Stimulated activated effector memory CD8-positive, alpha-beta T cell treated with anti-CD3 and anti-CD28 coated beads, Interleukin-12 subunit alpha, Interleukin-12 subunit beta, amount 100 ng/mL, for 72 hours (primary cell): ENCODE data around the gene JMJD1C.
"Not testable (repeated sequence)": the region's sequence is repeated elsewhere in the genome, so short reads cannot be mapped to it uniquely, and the experiment has no call there.

Source experiments
- ATAC-seq: fragments of 150-1000 bp; cut with Tn5 transposase; 2 replicates; pipeline ENCODE4 v1.10.0; 2021
- DNase-seq, 2 donors: peaks; one replicate each; pipeline ENCODE4 v3.0.0; 2021 to 2022; ENCODE audit warnings: low spot score in 2 of 2
- H3K27ac Mint-ChIP-seq: one replicate; pipeline ENCODE4 v1.8.0; 2022; ENCODE audit warnings: mild to moderate bottlenecking, mixed read lengths
- H3K36me3 Mint-ChIP-seq: one replicate; pipeline ENCODE4 v1.8.0; 2022; ENCODE audit warnings: mild to moderate bottlenecking, mixed read lengths
- H3K4me1 Mint-ChIP-seq: one replicate; pipeline ENCODE4 v1.8.0; 2022; ENCODE audit warnings: mixed read lengths
- H3K4me3 Mint-ChIP-seq: one replicate; pipeline ENCODE4 v1.8.0; 2022; ENCODE audit warnings: mild to moderate bottlenecking, mixed read lengths
- H3K9me3 Mint-ChIP-seq: one replicate; pipeline ENCODE4 v1.8.0; 2022; ENCODE audit warnings: mixed read lengths

The JMJD1C gene

DNA sequence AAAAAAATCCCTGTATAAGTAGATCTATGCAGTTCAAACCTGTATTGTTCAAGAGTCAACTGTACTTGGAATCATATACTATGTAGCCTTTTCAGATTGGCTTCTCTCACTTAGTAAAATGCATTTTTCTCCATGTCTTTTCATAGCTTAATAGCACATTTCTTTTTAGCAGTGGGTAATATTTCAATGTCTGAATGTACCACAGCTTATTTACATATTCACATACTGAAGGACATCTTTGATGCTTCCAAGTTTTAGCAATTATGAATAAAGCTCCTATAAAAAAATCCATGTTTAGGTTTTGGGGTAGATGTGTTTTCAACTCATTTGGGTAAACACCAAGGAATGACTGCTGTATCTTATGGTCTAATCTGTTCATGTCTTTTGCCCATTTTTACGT, 177.6 kb downstream of the JMJD1C start:
- DNase-seq (no peak), ATAC-seq (no peak)
- Mint-ChIP-seq H3K36me3 (no peaks in the 10 kb centered on the region), H3K27ac (no peak overlapping the region), H3K9me3 (no peaks in the 10 kb centered on the region), H3K4me3 (no peak overlapping the region), H3K4me1 (peaks cover 4% of the 10 kb centered on the region)

DNA sequence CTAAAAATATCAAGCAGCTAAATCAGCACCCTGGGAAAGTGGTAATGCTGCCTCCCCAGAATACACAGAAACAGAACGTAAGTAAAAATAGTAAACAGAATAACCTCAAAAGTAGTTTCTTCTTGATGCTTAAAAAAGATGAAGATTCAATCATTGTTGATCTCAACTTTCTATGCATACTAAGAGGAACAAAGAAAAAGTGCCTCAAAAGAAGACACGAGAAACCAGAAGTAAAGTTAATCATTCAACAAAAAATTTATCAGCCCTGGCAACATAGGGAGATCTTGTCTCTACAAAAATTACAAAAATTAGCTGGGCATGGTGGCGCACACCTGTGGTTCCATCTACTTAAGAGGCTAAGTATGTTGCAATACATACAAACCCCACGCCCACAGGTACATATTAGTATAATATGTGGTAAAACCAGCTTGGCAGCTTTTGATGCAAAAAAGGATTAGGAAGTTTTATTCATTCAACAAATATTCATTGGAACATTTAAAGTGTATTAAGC, 179.0 kb downstream of the JMJD1C start:
- no peak for ATAC-seq
- Mint-ChIP-seq H3K36me3 (no peaks in the 10 kb centered on the region), H3K4me3 (no peak overlapping the region), H3K4me1 (peaks cover 4% of the 10 kb centered on the region), H3K9me3 (no peaks in the 10 kb centered on the region), H3K27ac (no peak overlapping the region)
- no peak for DNase-seq

DNA sequence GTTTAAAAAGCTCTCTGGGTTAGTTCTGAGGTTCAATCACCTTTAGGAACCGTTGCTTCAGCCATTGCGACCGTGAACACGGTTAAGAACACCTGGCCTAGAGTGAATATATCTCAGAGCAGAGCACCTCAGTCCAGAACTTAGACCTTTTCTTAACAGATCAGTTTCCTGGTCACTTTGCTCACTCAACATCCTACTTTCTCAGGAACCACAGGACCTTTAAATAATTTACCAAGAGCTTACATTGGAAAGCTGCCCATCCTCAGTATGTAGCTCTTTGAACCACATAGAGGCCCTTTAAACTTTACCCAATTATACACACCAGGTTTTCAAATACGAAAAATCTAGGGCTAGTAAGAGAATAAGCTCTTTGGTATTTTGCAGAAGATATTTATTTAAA, 179.4 kb downstream of the JMJD1C start:
- H3K9me3 Mint-ChIP-seq = no peaks in the 10 kb centered on the region
- no peak overlapping the region for H3K4me3 Mint-ChIP-seq
- no peak for ATAC-seq
- DNase-seq = no peak
- H3K27ac Mint-ChIP-seq = peak overlapping the region; percentile 63
- no peaks in the 10 kb centered on the region for H3K36me3 Mint-ChIP-seq
- peaks cover 4% of the 10 kb centered on the region for H3K4me1 Mint-ChIP-seq

DNA sequence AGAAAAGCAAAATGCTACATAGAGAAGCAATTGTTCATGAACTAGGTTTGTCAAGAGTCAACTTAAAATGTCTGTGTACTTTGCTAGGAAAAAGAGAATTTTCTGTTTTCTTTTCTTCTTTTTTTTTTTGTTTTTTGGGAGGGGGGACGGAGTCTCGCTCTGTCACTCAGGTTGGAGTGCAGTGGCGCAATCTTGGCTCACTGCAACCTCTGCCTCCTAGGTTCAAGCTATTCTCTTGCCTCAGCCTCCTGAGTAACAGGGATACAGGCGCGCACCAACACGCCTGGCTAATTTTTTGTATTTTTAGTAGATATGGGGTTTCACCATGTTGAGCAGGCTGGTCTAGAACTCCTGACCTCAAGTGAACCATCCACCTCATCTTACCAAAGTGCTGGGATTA, 181.9 kb downstream of the JMJD1C start:
- not testable (repeated sequence) for H3K36me3 Mint-ChIP-seq, H3K4me3 Mint-ChIP-seq, H3K9me3 Mint-ChIP-seq, DNase-seq, H3K27ac Mint-ChIP-seq, H3K4me1 Mint-ChIP-seq, ATAC-seq

DNA sequence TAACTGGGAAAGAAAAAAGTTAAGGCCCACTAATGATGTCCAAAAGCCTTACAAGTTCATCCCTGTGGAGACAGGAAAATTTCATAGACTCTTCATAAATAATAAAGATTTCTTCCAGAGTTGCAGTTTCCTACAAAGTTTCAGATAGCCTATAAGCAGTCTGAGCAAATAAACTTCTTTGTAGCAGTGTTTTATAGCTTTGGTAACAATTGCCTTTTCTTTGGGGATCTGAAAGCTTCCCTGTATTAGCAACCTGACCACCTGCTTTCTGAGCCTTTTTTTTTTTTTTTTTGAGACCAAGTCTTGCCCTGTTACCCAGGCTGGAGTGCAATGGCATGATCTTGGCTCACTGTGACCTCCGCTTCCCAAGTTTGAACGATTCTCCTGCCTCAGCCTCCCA, 182.7 kb downstream of the JMJD1C start:
- H3K9me3 Mint-ChIP-seq = no peaks in the 10 kb centered on the region
- no peak overlapping the region for H3K4me3 Mint-ChIP-seq
- H3K27ac Mint-ChIP-seq = no peak overlapping the region
- ATAC-seq = no peak
- peaks cover 4% of the 10 kb centered on the region for H3K4me1 Mint-ChIP-seq
- H3K36me3 Mint-ChIP-seq = no peaks in the 10 kb centered on the region
- DNase-seq = no peak

DNA sequence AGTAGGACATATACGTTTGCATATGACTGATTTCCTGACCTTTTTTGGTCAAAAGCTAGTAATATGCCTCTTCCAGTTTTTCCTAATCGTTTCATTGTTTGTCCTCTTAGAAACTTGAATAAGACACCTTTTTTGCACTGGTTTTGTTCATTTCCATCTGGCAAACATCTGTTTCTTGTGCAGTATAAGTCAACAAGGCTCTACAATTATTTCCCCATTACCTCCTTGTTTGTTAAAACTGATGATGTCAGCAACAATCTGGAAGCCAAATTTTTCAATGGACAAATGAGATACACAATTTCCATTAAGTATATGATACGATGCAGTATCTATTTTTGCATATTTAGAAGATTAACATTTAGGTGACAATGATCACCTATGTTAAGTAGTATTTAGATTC, 183.8 kb downstream of the JMJD1C start:
- no peak overlapping the region for H3K4me3 Mint-ChIP-seq
- H3K9me3 Mint-ChIP-seq = no peaks in the 10 kb centered on the region
- no peaks in the 10 kb centered on the region for H3K36me3 Mint-ChIP-seq
- no peak overlapping the region for H3K27ac Mint-ChIP-seq
- no peak for ATAC-seq
- H3K4me1 Mint-ChIP-seq = peaks cover 4% of the 10 kb centered on the region
- no peak for DNase-seq

DNA sequence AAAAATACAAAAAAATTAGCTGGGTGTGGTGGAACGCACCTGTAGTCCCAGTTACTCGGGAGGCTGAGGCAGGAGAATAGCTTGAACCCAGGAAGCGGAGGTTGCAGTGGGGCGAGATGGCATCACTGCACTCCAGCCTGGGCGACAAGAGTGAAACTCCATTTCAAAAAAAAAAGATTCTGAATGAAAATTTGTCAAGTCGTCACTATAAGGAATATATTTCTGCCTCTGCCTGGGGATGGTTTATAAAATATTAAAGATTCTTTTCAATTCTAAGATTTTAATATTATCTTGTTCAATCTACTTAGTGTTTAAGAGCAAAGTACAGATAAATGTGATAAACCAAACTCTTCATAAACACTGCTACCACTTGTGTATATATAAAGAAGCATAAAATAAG, 185.4 kb downstream of the JMJD1C start:
- H3K4me1 Mint-ChIP-seq = peaks cover 4% of the 10 kb centered on the region
- DNase-seq = no peak
- no peak overlapping the region for H3K27ac Mint-ChIP-seq
- no peaks in the 10 kb centered on the region for H3K36me3 Mint-ChIP-seq
- no peak overlapping the region for H3K4me3 Mint-ChIP-seq
- H3K9me3 Mint-ChIP-seq = no peaks in the 10 kb centered on the region
- ATAC-seq = no peak

DNA sequence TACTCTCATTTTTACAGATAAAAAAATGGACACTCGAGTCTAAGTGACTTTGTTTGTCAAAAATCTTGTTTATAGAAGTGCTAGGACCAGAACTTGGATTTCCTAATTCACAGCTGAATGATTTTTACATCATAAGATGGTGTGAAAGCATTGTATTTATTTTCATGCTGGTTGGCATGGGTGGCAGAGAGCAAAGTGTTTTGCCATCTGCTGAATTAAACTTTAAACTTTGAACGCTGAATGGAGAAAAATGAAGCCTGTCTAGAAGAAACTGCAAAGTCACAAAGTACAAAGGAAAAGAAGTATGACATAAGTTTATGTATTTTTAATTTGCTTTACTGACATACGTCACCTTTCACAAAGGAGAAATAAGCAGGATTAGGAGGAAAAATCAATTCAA, 190.7 kb downstream of the JMJD1C start:
- Mint-ChIP-seq H3K9me3 (no peaks in the 10 kb centered on the region), H3K4me1 (peaks cover 17% of the 10 kb centered on the region), H3K36me3 (no peaks in the 10 kb centered on the region), H3K27ac (peak overlapping the region; percentile 29), H3K4me3 (no peak overlapping the region)
- no peak for DNase-seq
- ATAC-seq = no peak

DNA sequence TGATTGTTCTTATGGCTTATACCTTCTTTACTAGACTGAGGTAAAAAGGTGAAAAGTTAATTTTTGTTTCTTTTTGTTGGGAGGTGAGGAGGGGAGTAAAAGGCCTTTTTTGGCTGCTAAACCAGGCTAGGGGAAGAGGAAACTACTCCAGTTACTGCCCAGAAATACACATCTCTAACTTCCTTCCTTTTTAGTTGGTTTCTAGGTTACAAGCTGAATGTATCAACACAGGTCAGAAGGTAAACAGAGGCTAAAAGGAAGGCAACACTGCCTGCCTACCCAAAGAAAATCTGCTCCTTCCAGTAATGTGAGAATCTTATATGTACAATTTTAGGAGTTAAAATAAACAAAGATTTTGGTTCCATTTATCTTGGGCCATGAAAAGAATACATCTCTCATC, 192.2 kb downstream of the JMJD1C start:
- Mint-ChIP-seq H3K4me3 (no peak overlapping the region), H3K27ac (peak overlapping the region; percentile 87), H3K36me3 (peaks cover 4% of the 10 kb centered on the region), H3K4me1 (peaks cover 17% of the 10 kb centered on the region), H3K9me3 (no peaks in the 10 kb centered on the region)
- DNase-seq (no peak), ATAC-seq (no peak)

DNA sequence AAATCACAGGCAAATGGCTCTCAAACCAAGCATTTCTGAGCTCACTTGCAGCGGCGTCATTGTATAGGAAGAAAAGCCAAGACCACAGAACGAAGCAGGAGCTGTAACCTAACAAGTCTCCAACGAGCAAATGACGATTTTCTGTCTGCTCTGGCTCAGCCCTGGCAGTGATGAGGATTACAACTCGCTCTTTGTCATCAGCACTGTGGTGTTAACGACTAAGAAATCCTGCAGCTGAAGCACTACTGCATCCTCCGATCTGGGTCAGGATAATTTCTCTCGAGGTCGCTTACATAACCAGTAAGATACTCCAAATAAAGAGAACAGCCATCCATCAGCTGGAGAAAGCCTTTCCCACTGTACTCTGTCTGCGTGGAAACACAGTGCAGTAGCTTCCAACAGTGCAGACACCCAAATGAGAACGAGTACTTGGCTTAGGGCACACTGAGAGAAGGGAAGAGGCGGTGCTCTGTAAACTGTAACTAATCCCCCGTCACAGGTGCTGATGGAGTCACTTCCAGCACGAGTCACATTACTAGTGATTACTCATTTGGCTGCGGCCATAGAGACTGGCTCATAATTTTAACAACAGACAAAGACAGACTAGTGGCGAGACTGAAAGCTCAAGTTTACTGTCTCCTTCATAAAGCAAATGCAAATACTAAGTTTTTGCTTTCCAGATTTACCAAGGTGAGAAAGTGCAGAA, 196.8 kb downstream of the JMJD1C start:
- Mint-ChIP-seq H3K9me3 (no peaks in the 10 kb centered on the region), H3K36me3 (peaks cover 20% of the 10 kb centered on the region), H3K4me3 (peak overlapping the region; percentile 76), H3K4me1 (peaks cover 17% of the 10 kb centered on the region), H3K27ac (peak overlapping the region; percentile 95)
- DNase-seq = peak; percentile 57 to 86
- peak; percentile 99 for ATAC-seq

DNA sequence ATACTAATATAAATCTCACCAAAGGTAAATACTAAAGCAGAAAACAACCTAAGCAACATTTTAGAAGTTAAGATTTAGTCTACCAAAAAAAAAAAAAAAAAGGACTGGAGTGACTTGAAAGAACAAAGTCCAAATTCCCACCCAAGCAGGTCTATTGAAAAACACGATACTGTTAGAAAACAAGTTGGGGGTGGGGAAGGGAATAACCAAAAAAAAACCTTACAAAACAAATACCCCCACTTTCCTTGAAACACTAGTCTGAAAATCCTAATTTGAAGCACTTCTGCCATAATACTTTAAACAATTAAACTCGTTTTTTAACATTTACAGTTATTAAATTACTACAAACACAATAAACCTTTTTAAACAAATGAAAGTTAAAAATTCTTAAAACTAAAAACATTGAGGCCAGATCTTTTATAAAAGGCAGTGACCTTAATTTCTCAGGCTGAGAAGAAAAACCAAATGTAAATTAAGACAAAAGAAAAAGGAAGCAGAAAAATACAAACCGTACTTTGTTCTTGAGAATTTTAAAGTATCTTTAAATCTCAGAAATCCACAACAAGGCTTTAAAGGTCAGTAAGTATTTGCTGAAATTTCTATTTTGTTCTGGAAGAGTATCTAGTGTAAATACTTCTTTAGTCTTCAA, 197.5 kb downstream of the JMJD1C start:
- H3K4me3 Mint-ChIP-seq = peak overlapping the region; percentile 76
- peaks cover 27% of the 10 kb centered on the region for H3K36me3 Mint-ChIP-seq
- H3K27ac Mint-ChIP-seq = peak overlapping the region; percentile 95
- ATAC-seq = no peak
- DNase-seq = no peak
- H3K4me1 Mint-ChIP-seq = peaks cover 10% of the 10 kb centered on the region
- no peaks in the 10 kb centered on the region for H3K9me3 Mint-ChIP-seq

DNA sequence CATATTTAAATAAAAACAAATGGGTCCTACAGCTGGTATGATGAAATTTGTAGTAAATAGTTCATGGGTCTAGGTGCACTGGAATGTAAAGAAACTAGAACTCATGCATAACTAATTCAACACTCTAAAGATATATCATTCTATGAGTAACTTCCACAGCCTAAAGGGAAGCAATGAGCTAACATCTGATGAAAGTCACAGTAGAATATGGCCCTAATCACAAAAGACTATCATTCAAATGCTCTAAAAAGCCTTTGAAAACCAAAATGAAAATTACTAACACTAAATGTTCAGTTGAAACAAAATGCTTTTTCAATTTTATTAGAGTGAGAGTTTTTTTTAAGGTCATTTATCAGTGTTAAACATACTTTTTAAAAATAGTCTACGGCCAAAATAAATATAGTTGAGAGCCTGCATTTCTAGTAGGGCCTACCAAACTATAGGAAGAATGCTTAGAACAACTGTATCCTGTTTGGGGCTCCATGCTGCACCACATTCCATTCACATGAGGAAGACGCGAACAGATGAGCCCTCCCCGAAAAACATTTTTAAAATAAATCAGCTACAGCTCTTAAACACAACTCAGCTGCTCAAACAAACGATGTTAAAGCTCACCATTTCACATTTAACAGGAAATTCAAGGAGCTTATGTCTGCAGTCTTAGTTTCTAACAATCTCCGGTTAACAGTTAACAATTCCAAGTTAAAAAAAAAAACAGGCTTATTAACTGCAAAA, 198.2 kb downstream of the JMJD1C start:
- Mint-ChIP-seq H3K4me3 (peak overlapping the region; percentile 76), H3K27ac (peak overlapping the region; percentile 95), H3K36me3 (peaks cover 34% of the 10 kb centered on the region), H3K4me1 (peaks cover 14% of the 10 kb centered on the region), H3K9me3 (no peaks in the 10 kb centered on the region)
- DNase-seq (no peak), ATAC-seq (no peak)

DNA sequence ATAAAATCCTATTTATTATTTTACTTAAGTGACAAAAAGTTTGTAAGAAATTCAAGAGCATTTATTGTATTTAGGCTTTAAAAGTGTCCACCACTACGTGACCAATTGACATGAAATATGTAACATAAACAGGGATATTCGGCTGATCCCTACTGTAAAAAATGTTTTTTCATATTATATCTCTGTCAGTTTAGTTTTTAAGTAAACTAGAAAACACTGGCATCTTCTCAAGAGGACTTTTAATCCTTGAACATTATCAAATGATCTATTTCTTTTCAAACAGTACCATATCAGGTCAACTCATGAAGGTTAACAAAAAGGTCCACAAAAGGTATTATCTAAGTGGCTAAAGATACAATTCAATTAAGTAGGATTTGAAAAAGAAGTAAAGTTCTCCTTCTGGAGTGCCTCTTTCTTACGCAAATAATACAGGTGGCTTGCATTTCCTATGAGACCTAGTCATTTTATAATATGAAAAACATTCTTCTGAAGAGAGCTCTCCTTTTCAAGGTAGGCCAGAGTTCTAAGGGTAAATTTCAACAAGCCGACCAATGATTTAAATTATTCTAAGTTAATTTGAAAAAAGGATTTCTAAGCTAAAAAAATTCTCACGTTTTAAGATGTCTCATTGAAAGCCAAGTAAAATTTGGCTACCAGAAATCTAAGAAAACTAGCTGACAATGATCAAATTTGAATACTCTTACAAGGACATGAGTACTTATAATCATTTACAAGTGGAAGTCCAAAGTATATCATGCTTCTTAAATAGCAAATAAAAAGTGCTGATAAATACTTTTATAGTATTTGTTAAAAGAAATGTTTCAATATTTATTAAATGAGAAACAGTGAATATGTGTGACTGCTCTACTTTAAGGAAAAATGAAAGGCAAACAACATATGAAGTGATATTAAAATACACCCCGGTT, 199.1 kb downstream of the JMJD1C start:
- Mint-ChIP-seq H3K27ac (peak overlapping the region; percentile 95), H3K4me1 (peaks cover 19% of the 10 kb centered on the region)
- no peak for DNase-seq

DNA sequence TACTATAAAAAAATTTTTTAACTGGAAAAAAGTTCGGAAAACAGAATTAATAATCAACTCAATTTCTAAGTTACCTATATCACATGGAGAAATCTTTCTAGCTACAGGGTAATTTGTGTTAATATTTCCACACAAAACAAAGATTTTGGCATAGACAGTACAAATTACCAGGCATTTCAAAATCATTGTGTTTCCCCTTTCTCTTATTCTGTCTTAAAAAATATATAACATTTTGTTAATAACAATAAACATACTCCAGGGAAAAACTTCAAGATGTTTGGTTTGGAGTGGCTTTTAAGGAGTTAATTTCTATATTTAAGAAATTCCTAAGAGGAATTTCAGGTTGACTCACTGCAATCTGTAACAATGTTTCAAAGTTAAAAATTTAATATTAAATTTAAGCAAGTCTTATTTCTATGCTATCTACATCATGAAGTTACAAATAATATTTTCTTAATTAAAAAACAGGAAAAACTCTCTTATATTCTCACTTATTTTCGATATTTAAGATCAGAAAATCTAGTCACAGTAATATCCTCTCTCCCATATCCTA, 200.0 kb downstream of the JMJD1C start:
- DNase-seq (no peak), ATAC-seq (no peak)
- peaks cover 26% of the 10 kb centered on the region for H3K4me1 Mint-ChIP-seq
- H3K27ac Mint-ChIP-seq = peak overlapping the region; percentile 95
- peak overlapping the region; percentile 76 for H3K4me3 Mint-ChIP-seq
- no peaks in the 10 kb centered on the region for H3K9me3 Mint-ChIP-seq
- H3K36me3 Mint-ChIP-seq = peaks cover 44% of the 10 kb centered on the region

More for the DNA sequence above, 199.1 kb downstream of the JMJD1C start:
- H3K36me3 Mint-ChIP-seq = peaks cover 35% of the 10 kb centered on the region
- ATAC-seq = no peak
- H3K4me3 Mint-ChIP-seq = peak overlapping the region; percentile 76
- no peaks in the 10 kb centered on the region for H3K9me3 Mint-ChIP-seq
